HFF-Myc (cell line): ENCODE data around the gene MDC1.

Experiments
- DNase-seq: peaks from one replicate; pipeline ENCODE4 v3.0.0-alpha.2; 2011; ENCODE audit warnings: low read depth; ENCODE audit errors: extremely low read depth
- H3K4me3 ChIP-seq: replicated peaks from 2 replicates; pipeline ENCODE4 v1.5.1; 2011; ENCODE audit warnings: low read depth, mild to moderate bottlenecking, control low read depth, low read length
- TF ChIP-seq, protein P1 (sequence below): IDR thresholded peaks from 2 replicates; pipeline ENCODE4 v1.5.1; 2012; ENCODE audit warnings: mild to moderate bottlenecking, low read depth, low read length, control low read depth; ENCODE audit errors: missing control alignments

The MDC1 gene

DNA sequence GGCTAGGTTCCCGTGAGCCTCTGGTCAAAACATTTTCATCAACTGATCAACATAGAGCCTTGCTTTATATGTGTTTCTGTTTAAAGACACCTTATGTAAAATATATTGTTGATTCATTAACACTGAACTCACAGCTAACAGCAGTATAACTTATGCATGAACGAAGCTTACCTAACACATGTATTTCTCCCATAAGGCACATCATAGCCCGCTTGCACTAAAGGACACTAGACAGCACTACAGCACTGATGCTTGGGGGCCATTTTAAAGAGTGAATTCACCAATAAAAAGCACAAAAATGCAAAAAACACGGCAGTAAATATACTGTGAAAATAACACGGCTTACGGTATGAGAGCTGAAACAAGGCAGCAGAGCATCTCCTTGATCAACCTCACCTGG is 21.5 kb upstream of the MDC1 start:
- H3K4me3 ChIP-seq = no peak overlapping the region
- TF ChIP-seq, protein P1, sequence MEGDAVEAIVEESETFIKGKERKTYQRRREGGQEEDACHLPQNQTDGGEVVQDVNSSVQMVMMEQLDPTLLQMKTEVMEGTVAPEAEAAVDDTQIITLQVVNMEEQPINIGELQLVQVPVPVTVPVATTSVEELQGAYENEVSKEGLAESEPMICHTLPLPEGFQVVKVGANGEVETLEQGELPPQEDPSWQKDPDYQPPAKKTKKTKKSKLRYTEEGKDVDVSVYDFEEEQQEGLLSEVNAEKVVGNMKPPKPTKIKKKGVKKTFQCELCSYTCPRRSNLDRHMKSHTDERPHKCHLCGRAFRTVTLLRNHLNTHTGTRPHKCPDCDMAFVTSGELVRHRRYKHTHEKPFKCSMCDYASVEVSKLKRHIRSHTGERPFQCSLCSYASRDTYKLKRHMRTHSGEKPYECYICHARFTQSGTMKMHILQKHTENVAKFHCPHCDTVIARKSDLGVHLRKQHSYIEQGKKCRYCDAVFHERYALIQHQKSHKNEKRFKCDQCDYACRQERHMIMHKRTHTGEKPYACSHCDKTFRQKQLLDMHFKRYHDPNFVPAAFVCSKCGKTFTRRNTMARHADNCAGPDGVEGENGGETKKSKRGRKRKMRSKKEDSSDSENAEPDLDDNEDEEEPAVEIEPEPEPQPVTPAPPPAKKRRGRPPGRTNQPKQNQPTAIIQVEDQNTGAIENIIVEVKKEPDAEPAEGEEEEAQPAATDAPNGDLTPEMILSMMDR = no peak
- DNase-seq = no peak

DNA sequence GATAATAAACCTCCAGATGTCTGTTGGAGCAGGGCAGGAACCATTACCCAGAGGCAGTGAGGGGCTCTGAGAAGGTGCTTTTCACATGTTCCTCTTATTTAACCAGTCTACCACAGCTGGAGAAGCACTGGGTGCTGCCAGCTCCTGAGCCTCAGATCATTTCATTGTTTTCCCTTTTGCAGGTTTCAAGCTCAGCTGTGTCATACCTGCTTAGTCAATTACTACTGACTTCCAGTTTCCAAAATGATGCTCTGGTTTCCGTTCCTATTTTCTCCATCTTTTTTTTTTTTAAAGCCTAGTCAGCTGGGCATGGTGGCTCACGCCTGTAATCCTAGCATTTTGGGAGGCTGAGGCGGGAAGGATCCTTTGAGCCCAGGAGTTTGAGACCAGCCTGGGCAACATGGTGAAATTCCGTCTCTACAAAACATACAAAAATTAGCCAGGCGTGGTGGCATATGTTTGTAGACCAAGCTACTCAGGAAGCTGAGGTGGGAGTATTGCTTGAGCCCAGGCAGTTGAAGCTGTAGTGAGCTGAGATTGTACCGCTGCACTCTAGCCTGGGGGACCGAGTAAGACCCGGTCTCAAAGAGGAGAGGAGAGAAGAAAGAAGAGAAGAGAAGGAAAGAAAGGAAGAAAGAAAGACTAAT is 18.7 kb upstream of the MDC1 start:
- DNase-seq = no peak
- TF ChIP-seq, protein P1 = no peak
- H3K4me3 ChIP-seq = no peak overlapping the region

DNA sequence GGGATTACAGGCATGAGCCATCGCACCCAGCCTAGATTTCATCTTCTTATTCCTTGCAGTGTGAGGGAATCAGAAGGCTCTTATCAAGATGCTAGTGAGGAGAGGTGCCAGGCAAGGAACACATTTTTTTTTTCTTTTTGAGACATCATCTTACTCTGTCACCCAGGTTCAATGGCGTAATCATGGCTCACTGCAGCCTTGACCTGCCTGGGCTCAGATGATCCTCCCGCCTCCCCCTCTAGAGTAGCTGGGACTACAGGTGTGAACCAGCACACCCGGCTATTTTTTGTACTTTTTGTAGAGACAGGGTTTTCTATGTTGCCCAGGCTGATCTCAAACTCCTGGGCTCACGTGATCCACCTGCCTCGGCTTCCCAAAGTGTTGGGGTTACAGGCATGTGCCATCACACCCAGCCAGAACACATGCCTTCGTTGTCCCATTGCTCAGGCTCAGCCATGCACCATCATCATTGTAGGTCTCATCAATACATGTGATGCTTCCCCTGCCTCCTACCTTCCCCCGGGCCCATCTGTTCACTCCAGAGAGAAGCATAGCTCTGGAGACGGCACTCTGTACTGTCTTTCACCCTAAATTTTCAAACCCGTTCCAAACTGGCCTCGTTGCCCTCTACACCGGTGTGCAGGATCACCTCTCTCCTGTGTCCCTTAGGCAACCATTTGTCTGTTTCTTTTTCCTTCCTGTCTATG is 15.3 kb upstream of the MDC1 start:
- TF ChIP-seq, protein P1 = no peak
- DNase-seq = no peak
- no peak overlapping the region for H3K4me3 ChIP-seq

DNA sequence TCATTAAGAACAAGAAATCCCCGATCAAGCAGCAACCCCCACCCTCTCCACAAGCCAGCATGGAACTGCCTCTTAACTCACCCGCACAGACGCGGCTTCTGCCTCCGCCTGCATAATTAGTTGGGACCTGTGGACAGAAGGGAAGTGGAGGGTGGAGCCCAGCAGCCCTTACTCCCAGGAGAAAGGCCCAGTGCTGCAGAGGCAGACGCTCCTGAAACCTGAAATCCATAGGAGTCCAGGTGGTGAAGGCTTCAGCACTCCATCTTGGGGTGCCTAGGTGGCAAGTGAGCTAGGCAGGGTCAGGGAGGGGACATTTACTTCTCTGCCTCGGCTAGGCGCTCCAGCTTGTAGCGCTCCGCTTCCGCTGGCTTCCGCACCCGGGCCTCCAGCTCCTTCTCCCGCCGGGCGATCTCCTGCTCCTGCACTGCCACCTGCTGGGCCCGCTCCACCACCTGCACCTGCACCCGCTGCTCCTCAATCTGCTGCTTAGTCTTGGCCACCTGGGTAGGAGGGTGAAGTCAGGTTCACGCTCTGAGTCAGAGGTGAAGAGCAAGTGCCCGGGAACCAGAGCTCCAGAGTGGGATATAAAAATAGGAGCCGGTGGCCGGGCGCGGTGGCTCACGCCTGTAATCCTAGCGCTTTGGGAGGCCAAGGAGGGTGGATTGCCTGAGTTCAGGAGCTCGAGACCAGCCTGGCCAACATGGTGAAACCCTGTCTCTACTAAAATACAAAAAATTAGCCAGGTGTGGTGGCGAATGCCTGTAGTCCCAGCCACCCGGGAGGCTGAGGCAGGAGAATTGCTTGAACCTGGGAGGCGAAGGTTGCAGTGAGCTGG is 13.7 kb upstream of the MDC1 start:
- TF ChIP-seq, protein P1 = peak; percentile 62
- no peak for DNase-seq
- H3K4me3 ChIP-seq = no peak overlapping the region

DNA sequence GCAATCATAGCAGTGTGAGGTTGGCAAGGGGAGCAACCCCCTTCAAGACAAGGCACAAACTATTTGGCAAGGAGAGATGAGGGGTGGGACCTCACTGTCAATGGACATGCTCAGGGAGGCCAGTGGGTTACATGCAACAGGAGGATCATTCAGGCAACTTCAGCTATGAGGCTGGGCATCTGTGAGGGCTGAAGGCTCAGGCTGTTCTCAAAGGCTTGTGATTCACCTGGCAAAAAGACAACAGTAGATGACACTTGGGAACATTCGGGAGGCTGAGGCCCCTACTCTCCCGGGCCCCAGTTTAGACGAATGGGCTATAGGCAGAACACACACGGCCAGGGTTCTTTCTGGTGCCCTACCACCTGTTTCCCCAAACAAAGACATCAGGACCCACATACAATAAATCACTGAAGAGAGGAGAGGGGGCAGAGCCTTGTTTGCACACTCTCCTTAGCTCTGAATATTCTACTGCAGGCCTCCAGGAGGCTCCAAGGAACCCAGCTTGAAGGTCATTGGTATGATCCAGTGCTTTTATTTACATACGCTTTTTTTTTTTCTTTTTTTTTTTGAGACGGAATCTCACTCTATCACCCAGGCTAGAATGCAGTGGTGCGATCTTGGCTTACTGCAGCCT is 11.0 kb upstream of the MDC1 start:
- H3K4me3 ChIP-seq = no peak overlapping the region
- TF ChIP-seq, protein P1 = no peak
- no peak for DNase-seq

DNA sequence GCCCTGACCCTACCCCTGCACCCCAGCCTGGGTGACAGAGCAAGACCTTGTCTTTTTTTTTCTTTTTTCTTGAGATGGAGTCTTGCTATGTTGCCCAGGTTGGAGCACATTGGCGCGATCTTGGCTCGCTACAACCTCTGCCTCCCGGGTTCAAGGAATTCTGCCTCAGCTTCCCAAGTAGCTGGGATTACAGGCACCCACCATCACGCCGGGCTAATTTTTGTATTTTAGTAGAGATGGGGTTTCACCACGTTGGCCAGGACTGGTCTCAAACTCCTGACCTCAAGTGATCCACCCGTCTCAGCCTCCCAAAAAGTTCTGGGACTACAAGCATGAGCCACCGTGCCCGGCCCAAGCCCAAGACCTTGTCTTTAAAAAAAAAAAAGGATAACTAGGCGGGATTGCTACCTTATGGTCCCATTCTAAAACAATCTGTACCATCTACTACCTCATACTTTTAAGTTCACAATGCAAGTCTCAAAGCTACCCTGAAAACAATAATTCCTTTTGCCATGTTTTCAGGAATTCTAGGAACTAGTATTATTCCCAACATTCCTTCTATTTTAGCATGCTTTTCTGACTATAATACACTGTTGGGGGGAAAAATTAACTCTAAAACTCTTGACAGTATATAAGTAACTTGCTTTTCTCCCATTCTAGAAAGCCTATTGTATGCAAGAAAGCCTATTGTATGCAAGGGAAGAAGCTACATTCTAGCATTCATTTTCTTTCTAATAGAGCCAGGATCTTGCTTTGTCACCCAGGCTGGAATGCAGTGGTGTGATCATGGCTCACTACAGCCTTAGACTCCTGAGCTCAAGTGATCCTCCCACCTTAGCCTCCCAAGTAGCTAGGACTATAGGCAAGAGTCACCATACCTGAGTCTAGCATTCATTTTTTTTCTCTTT is 9.7 kb upstream of the MDC1 start:
- no peak for DNase-seq
- TF ChIP-seq, protein P1 = no peak
- H3K4me3 ChIP-seq = no peak overlapping the region
